HEK293 (cell line): Measurements from ENCODE around the gene SPEM2.

Experiments used
- CTCF ChIA-PET: fragments of 350-600 bp; formaldehyde crosslinking; extraction: SDS; loops from one replicate; lab custom pipeline; 2021; ENCODE audit warnings: antibody characterized with exemption; lab: Yijun Ruan, JAX
- POLR2A ChIA-PET: fragments of 300-600 bp; formaldehyde crosslinking; extraction: SDS; loops from one replicate; lab custom pipeline; 2020; ENCODE audit warnings: antibody characterized with exemption, inconsistent platforms; lab: Yijun Ruan, JAX
- H3K27ac ChIP-seq: fragments of 200-500 bp; sonication (Bioruptor generic); 2 replicates; pipeline ENCODE4 v1.5.1; 2014; ENCODE audit warnings: low read depth, low read length, control low read depth, inconsistent platforms; ENCODE audit errors: extremely low read depth
- H3K36me3 ChIP-seq, 2 experiments: fragments of 200-500 bp in 1 of 2; sonication (Bioruptor generic) in 1 of 2; 1 replicate in 1 of 2; 2 replicates in 1 of 2; pipeline ENCODE4 v1.5.1; 2014 to 2017; ENCODE audit warnings: inconsistent platforms in 2 of 2, low read length in 2 of 2; ENCODE audit not compliant: control insufficient read depth in 2 of 2, insufficient read depth in 1 of 2
- H3K4me1 ChIP-seq: fragments of 200-500 bp; sonication (Bioruptor generic); 2 replicates; pipeline ENCODE4 v1.5.1; 2014; ENCODE audit warnings: mild to moderate bottlenecking, low read length, inconsistent platforms; ENCODE audit not compliant: control insufficient read depth, insufficient read depth
- H3K4me3 ChIP-seq: 2 replicates; pipeline ENCODE4 v1.5.1; 2011; ENCODE audit warnings: low read depth, mild to moderate bottlenecking, control low read depth, low read length, moderate library complexity
- H3K9me3 ChIP-seq: fragments of 200-500 bp; sonication (Bioruptor generic); 2 replicates; pipeline ENCODE4 v1.5.1; 2014; ENCODE audit warnings: low read depth, low read length, inconsistent platforms; ENCODE audit not compliant: control insufficient read depth, insufficient read depth
- BCL11A ChIP-seq: fragments of 450-650 bp; formaldehyde crosslinking; IDR thresholded peaks from 2 replicates; pipeline ENCODE4 v1.5.1; 2016; ENCODE audit warnings: low read depth, missing biosample characterization, missing genetic modification characterization
- PRDM6 ChIP-seq: fragments of 450-650 bp; formaldehyde crosslinking; IDR thresholded peaks from 2 replicates; pipeline ENCODE4 v1.5.1; 2017; ENCODE audit warnings: missing biosample characterization, missing genetic modification characterization
- SCRT2 ChIP-seq: fragments of 450-650 bp; formaldehyde crosslinking; IDR thresholded peaks from 2 replicates; pipeline ENCODE4 v1.5.1; 2016; ENCODE audit warnings: missing biosample characterization, missing genetic modification characterization
- TCF7L2 ChIP-seq: IDR thresholded peaks from 2 replicates; pipeline ENCODE4 v1.6.1; 2011; ENCODE audit warnings: low read depth, mild to moderate bottlenecking, inconsistent platforms, low read length, moderate library complexity, borderline replicate concordance
- WT1 ChIP-seq: fragments of 450-650 bp; formaldehyde crosslinking; IDR thresholded peaks from 2 replicates; pipeline ENCODE4 v1.5.1; 2016; ENCODE audit warnings: missing biosample characterization, missing genetic modification characterization
- ZBTB48 ChIP-seq: fragments of 450-650 bp; formaldehyde crosslinking; IDR thresholded peaks from 2 replicates; pipeline ENCODE4 v1.5.1; 2016; ENCODE audit warnings: missing biosample characterization, missing genetic modification characterization
- ZNF155 ChIP-seq: fragments of 450-650 bp; formaldehyde crosslinking; IDR thresholded peaks from 2 replicates; pipeline ENCODE4 v1.5.1; 2016; ENCODE audit warnings: missing biosample characterization, missing genetic modification characterization
- ZNF280D ChIP-seq: fragments of 450-650 bp; formaldehyde crosslinking; IDR thresholded peaks from 2 replicates; pipeline ENCODE4 v1.5.1; 2016; ENCODE audit warnings: missing biosample characterization, missing genetic modification characterization
- ZNF366 ChIP-seq: fragments of 450-650 bp; formaldehyde crosslinking; conservative IDR thresholded peaks from 2 replicates; pipeline ENCODE4 v1.5.1; 2016; ENCODE audit warnings: missing biosample characterization, missing genetic modification characterization
- ZNF433 ChIP-seq: fragments of 450-650 bp; formaldehyde crosslinking; IDR thresholded peaks from 2 replicates; pipeline ENCODE4 v1.5.1; 2016; ENCODE audit warnings: missing biosample characterization, missing genetic modification characterization, low read depth
- ZNF513 ChIP-seq: fragments of 450-650 bp; IDR thresholded peaks from 2 replicates; pipeline ENCODE4 v1.5.1; 2018; ENCODE audit warnings: missing biosample characterization, missing genetic modification characterization
- ZNF624 ChIP-seq: fragments of 450-650 bp; formaldehyde crosslinking; IDR thresholded peaks from 2 replicates; pipeline ENCODE4 v1.5.1; 2017; ENCODE audit warnings: missing biosample characterization, missing genetic modification characterization
- ZNF692 ChIP-seq: fragments of 450-650 bp; formaldehyde crosslinking; IDR thresholded peaks from 2 replicates; pipeline ENCODE4 v1.5.1; 2016; ENCODE audit warnings: missing biosample characterization, missing genetic modification characterization
- ZSCAN5A ChIP-seq: fragments of 450-650 bp; formaldehyde crosslinking; IDR thresholded peaks from 2 replicates; pipeline ENCODE4 v1.5.1; 2016; ENCODE audit warnings: missing biosample characterization, missing genetic modification characterization

SPEM2 gene

GRCh38 chr17:7465597-7466275 is 40.3 kb downstream of the SPEM2 start:
- H3K36me3 ChIP-seq: peaks cover 0 to 51% of the 10 kb centered on the region in 2 experiments; a peak in 2 of 3 replicates
- H3K4me3 ChIP-seq: no peak overlapping the region
- TF ChIP-seq SCRT2 (tag by site-specific recombination) (no peak), TCF7L2 (no peak), ZNF280D (tag by site-specific recombination) (no peak), WT1 (no peak), BCL11A (tag by site-specific recombination) (no peak), ZSCAN5A (tag by site-specific recombination) (no peak), ZBTB48 (tag by site-specific recombination) (no peak), PRDM6 (tag by site-specific recombination) (no peak)
- H3K9me3 ChIP-seq: no peaks in the 10 kb centered on the region
- CTCF ChIA-PET: interaction anchor here (0.5 to 0.8 kb wide), 3 partner anchors 30 to 1555 kb away, joined by 3 read pairs; no protein-coding TSS in a partner anchor
- POLR2A ChIA-PET: interaction anchor here (0.6 to 2.0 kb wide), 3 partner anchors 10 to 43 kb away, joined by 3 to 6 read pairs (median 5); partner anchors contain the start of gene POLR2A
- H3K4me1 ChIP-seq: peaks cover 4% of the 10 kb centered on the region; the same call in 1 of the 2 replicates
- H3K27ac ChIP-seq: no peak overlapping the region

- Histone ChIP-seq H3K27ac (no peak overlapping the region), H3K9me3 (no peaks in the 10 kb centered on the region), H3K4me1 (peaks cover 4% of the 10 kb centered on the region; the same call in 1 of the 2 replicates), H3K4me3 (no peak overlapping the region), H3K36me3 (peaks cover 0 to 48% of the 10 kb centered on the region in 2 experiments; a peak in 2 of 3 replicates)
- CTCF ChIA-PET: interaction anchor here (0.6 to 1.2 kb wide), 3 partner anchors 9 to 111 kb away, joined by 3 to 4 read pairs (median 3); no protein-coding TSS in a partner anchor
- POLR2A ChIA-PET: interaction anchor here (0.6 to 2.0 kb wide), 4 partner anchors 10 to 19 kb away, joined by 3 to 6 read pairs (median 4); partner anchors contain the start of genes POLR2A and ZBTB4
- TF ChIP-seq ZNF433 (tag by site-specific recombination) (no peak), ZNF624 (tag by site-specific recombination) (no peak), ZNF692 (no peak), ZNF513 (tag by site-specific recombination) (peak; percentile 98), ZNF366 (no peak), ZNF155 (tag by site-specific recombination) (no peak)
Observed at GRCh38 chr17:7466318-7466638, 40.9 kb downstream of the SPEM2 start.
